Small intestine (tissue), 7 donors: ENCODE data around the gene ICE1. TPM values are rescaled to one million over a fixed set of nuclear protein-coding genes. Genes with fewer than 3 reads are reported as not detected.

Experiments used
- DNase-seq, 2 donors: peaks; one replicate each; pipeline versions ENCODE4 v3.0.0 to v3.0.0-alpha.2; 2013
- FAIRE-seq: peaks from 2 replicates; lab custom pipeline; 2012; peaks lifted over from hg19 to GRCh38; lab: Jason Lieb, UNC
- H3K27ac ChIP-seq, 3 donors: one replicate each; pipeline ENCODE4 v1.5.1; 2013; ENCODE audit warnings: low read length in 2 of 3, mild to moderate bottlenecking in 2 of 3, control low read depth in 1 of 3, inconsistent platforms in 1 of 3, low read depth in 1 of 3, moderate library complexity in 1 of 3
- H3K27me3 ChIP-seq, 3 donors: one replicate each; pipeline ENCODE4 v1.6.1; 2013; ENCODE audit warnings: low read length in 3 of 3, inconsistent platforms in 1 of 3; ENCODE audit not compliant: control insufficient read depth in 3 of 3, insufficient read depth in 3 of 3
- H3K36me3 ChIP-seq, 3 donors: one replicate each; pipeline ENCODE4 v1.6.1; 2013; ENCODE audit warnings: low read length in 3 of 3, inconsistent platforms in 1 of 3, low read depth in 1 of 3, mild to moderate bottlenecking in 1 of 3, moderate library complexity in 1 of 3; ENCODE audit not compliant: control insufficient read depth in 3 of 3, insufficient read depth in 2 of 3
- H3K4me1 ChIP-seq, 3 donors: one replicate each; pipeline ENCODE4 v1.6.1; 2013; ENCODE audit warnings: low read length in 2 of 3, inconsistent platforms in 1 of 3, low read depth in 1 of 3, mild to moderate bottlenecking in 1 of 3, moderate library complexity in 1 of 3; ENCODE audit not compliant: control insufficient read depth in 3 of 3, insufficient read depth in 2 of 3
- H3K4me3 ChIP-seq, 3 donors: one replicate each; pipeline ENCODE4 v1.5.1; 2013; ENCODE audit warnings: low read length in 3 of 3, control low read depth in 1 of 3, inconsistent platforms in 1 of 3, low read depth in 1 of 3, mild to moderate bottlenecking in 1 of 3, moderate library complexity in 1 of 3
- H3K9me3 ChIP-seq, 2 donors: one replicate each; pipeline ENCODE4 v1.6.1; 2013; ENCODE audit warnings: low read depth in 1 of 2, low read length in 1 of 2; ENCODE audit not compliant: control insufficient read depth in 2 of 2, insufficient read depth in 1 of 2
- WGBS, 3 donors: extraction: QIAGEN DNeasy Blood & Tissue Kit; methylation state at CpG; one replicate each; pipeline ENCODE4 v1.1.7; 2013; 5-methylcytosine and 5-hydroxymethylcytosine counted together
- polyA plus RNA-seq, 4 donors: library from polyadenylated mRNA; stranded (reverse) in 3 of 4; unstranded in 1 of 4; fragments of 200-250 nt in 3 of 4; fragments of 120-200 nt in 1 of 4; gene quantifications; one replicate each; pipeline versions ENCODE4 v1.2.1 to v1.2.3, GENCODE V29; 2013
- donor health status: healthy with polysubstance abuse.
- donor health status: control.
- donor health status: control.
- donor health status: Bipolar disorder and iron deficiency.
- donor health status: healthy.

ICE1 gene
- polyA plus RNA-seq, 4 donors = 5.9 to 18.9 (median 7.8) TPM

DNA sequence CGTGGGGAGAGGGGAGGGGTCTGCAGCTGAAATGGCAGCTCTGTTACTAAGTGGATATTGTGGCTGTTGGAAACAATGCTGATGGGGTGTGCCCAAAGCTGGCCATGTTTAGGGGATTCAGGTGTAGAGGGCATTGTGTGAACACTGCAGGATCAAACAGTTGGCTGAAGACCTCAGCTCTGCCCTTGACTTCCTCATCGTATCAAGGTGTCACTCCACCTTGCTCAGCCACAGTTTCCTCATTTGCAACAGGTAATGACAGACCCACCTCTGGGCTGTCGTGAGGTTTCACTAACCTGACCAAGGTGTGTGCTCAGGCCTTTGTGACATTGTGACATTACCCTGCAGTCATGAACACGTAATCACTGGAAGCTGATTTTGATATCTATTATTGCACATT lies 111.9 kb downstream of the ICE1 start:
- WGBS, 3 donors = 61 to 77% (median 64%) methylated on average over 4 of the region's 4 CpGs
- H3K27me3 ChIP-seq = no peaks in the 10 kb centered on the region
- no peak overlapping the region for H3K4me3 ChIP-seq
- FAIRE-seq (no peak), DNase-seq (no peak)
- H3K27ac ChIP-seq = no peak overlapping the region
- H3K9me3 ChIP-seq = no peaks in the 10 kb centered on the region
- H3K4me1 ChIP-seq = no peaks in the 10 kb centered on the region
- H3K36me3 ChIP-seq = no peaks in the 10 kb centered on the region

DNA sequence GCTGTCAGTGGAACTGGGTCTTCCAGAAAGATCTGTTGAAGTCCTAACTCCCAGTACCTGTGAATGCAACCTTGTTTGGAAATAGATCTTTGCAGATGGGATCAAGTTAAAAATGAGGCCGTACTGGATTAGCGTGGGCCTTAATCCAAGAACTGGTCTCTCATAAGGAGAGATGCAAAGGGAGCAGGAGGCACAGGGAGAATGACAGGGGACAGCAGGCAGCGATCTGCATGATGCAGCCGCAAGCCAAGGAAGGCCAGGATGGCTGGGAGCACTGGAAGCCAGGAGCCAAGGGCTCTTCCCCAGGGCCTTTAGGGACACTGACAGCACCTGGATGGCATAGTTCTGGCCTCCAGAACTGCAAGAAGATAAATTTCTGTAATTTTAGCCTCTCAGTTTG lies 114.4 kb downstream of the ICE1 start:
- no peak for FAIRE-seq
- Histone ChIP-seq H3K9me3 (no peaks in the 10 kb centered on the region), H3K36me3 (no peaks in the 10 kb centered on the region), H3K27ac (no peak overlapping the region), H3K4me1 (no peaks in the 10 kb centered on the region), H3K4me3 (no peak overlapping the region), H3K27me3 (no peaks in the 10 kb centered on the region)
- DNase-seq = no peak
- 93 to 95% (median 93%) methylated on average over 4 of the region's 4 CpGs for WGBS, 3 donors

DNA sequence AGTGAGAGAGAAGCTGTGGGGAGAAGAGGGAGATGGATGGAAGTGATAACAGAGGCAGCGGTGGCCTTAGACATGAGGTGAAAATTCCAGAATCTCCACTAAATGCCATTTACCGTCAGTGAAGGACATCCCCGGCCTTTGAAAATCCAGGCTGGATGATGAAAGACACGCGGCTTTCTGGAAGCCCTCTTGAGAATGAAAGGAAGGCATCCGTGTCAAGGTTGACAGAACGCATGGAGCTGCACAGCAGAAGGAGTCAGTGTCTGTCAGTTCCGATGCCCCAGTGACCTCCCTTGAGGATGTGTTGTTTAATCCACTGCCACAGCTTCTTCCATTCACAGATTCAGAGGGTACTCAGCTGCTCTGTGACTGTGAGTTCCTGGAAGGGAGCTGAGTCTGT lies 114.9 kb downstream of the ICE1 start:
- no peak overlapping the region for H3K4me3 ChIP-seq
- WGBS, 3 donors = 80 to 92% (median 87%) methylated on average over 8 of the region's 8 CpGs
- H3K4me1 ChIP-seq = no peaks in the 10 kb centered on the region
- DNase-seq = no peak
- FAIRE-seq = no peak
- no peaks in the 10 kb centered on the region for H3K27me3 ChIP-seq
- no peak overlapping the region for H3K27ac ChIP-seq
- H3K36me3 ChIP-seq = no peaks in the 10 kb centered on the region
- H3K9me3 ChIP-seq = no peaks in the 10 kb centered on the region

DNA sequence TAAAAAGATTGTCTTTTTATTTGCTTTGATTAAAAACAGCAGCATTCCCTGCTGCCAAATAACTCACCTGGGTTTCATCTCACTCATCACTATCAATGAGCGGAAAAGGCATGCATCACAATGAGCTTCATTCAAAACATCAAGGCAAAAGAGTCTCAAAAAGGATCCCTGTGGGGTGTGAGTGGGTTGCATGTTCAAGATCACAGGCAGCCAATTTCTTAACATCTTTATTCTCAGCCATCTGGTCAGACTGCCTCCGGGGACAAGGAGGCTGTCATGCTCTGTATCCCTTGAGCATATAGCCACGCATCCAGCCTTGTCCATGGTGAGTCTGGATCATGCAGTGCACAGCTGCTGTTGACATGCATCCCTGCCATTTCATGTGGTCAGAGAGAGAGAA lies 117.1 kb downstream of the ICE1 start:
- Histone ChIP-seq H3K27ac (no peak overlapping the region), H3K4me3 (no peak overlapping the region), H3K4me1 (no peaks in the 10 kb centered on the region), H3K27me3 (peaks cover 0 to 2% (median 0%) of the 10 kb centered on the region in 3 donors), H3K36me3 (no peaks in the 10 kb centered on the region), H3K9me3 (no peaks in the 10 kb centered on the region)
- WGBS, 3 donors = 53 to 59% (median 58%) methylated on average over 3 of the region's 3 CpGs
- DNase-seq (no peak), FAIRE-seq (no peak)
